Activated B cell treated with CpG ODN at 0.5 μM for 24 hours (primary cell): ENCODE results near the gene TREML4. TPM values are rescaled to one million over a fixed set of nuclear protein-coding genes. Genes with fewer than 3 reads are reported as not detected.

Experiments
- ATAC-seq: fragments of 200-7000 bp; cut with Tn5 transposase; one replicate; pipeline ENCODE4 v1.10.0; 2021; ENCODE audit warnings: low read depth, mild to moderate bottlenecking, moderate library complexity
- CTCF ChIA-PET: fragments of 350-600 bp; sonication (Branson Sonifier 250); formaldehyde crosslinking; loops from one replicate; lab custom pipeline; 2021; ENCODE audit warnings: antibody characterized with exemption; lab: Charles Lee
- POLR2A ChIA-PET: fragments of 350-600 bp; sonication (Branson Sonifier 250); formaldehyde crosslinking; loops from one replicate; lab custom pipeline; 2021; ENCODE audit warnings: antibody characterized with exemption; lab: Charles Lee
- DNase-seq: peaks from one replicate; pipeline ENCODE4 v3.0.0; 2022
- H3K27ac Mint-ChIP-seq: one replicate; pipeline ENCODE4 v1.8.0; 2020; ENCODE audit warnings: mixed read lengths
- H3K27me3 Mint-ChIP-seq: one replicate; pipeline ENCODE4 v1.8.0; 2021; ENCODE audit warnings: mixed read lengths
- H3K36me3 Mint-ChIP-seq: one replicate; pipeline ENCODE4 v1.8.0; 2021; ENCODE audit warnings: low read depth, mixed read lengths
- H3K4me1 Mint-ChIP-seq: one replicate; pipeline ENCODE4 v1.8.0; 2021; ENCODE audit warnings: mixed read lengths
- H3K4me3 Mint-ChIP-seq: one replicate; pipeline ENCODE4 v1.8.0; 2020; ENCODE audit warnings: mild to moderate bottlenecking, mixed read lengths
- H3K9me3 Mint-ChIP-seq: one replicate; pipeline ENCODE4 v1.8.0; 2020; ENCODE audit warnings: mixed read lengths
- intact Hi-C: fragments of 100-400 bp; cut with micrococcal nuclease; formaldehyde crosslinking; loops from one replicate; pipeline ENCODE4 v1.15.1; 2024
- total RNA-seq: library from RNA; stranded (reverse); gene quantifications from 2 replicates; pipeline ENCODE4 v1.2.3, GENCODE V29; 2022
- TF ChIP-seq, protein P1 (sequence below): fragments of 200-600 bp; IDR thresholded peaks from one replicate; pipeline ENCODE4 v1.8.0; 2022; ENCODE audit warnings: antibody characterized with exemption, mild to moderate bottlenecking

Gene TREML4
- total RNA-seq, 1 donor from 2014 or later: not detected

DNA sequence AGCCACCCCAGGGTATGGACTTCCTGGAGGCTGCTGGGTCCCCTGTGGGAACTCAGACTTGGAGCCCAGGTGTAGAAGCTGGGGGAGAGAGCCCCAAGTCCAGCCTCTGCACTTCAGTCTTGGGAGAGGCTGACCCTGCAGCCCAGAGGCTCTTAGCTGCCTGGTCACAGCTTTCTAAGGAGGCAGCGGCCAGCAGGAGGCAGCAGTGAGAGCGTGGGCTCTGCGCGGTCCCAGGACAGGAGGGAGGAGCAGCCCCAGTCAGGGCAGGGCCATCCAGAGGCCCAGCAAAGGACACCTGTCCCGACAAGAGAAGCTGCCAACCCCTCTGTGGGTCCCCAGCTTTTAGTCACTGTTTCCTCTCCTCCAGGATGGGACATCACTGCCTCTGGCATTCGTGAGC, 36.6 kb upstream of the TREML4 start:
- Mint-ChIP-seq H3K4me3 (no peak overlapping the region), H3K27me3 (no peaks in the 10 kb centered on the region), H3K36me3 (peaks cover 54% of the 10 kb centered on the region), H3K4me1 (peaks cover 64% of the 10 kb centered on the region), H3K27ac (peak overlapping the region; percentile 41), H3K9me3 (peaks cover 7% of the 10 kb centered on the region)
- TF ChIP-seq, protein P1, sequence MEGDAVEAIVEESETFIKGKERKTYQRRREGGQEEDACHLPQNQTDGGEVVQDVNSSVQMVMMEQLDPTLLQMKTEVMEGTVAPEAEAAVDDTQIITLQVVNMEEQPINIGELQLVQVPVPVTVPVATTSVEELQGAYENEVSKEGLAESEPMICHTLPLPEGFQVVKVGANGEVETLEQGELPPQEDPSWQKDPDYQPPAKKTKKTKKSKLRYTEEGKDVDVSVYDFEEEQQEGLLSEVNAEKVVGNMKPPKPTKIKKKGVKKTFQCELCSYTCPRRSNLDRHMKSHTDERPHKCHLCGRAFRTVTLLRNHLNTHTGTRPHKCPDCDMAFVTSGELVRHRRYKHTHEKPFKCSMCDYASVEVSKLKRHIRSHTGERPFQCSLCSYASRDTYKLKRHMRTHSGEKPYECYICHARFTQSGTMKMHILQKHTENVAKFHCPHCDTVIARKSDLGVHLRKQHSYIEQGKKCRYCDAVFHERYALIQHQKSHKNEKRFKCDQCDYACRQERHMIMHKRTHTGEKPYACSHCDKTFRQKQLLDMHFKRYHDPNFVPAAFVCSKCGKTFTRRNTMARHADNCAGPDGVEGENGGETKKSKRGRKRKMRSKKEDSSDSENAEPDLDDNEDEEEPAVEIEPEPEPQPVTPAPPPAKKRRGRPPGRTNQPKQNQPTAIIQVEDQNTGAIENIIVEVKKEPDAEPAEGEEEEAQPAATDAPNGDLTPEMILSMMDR: no peak
- POLR2A ChIA-PET: interaction anchor here (0.8 to 1.1 kb wide), 2 partner anchors 9 to 10 kb away, joined by 3 read pairs; partner anchors contain the start of gene TREML2
- ATAC-seq (peak; percentile 61), DNase-seq (no peak)
- CTCF ChIA-PET: interaction anchor here (1.0 to 1.7 kb wide), 6 partner anchors 9 to 124 kb away, joined by 3 to 11 read pairs (median 4); partner anchors contain the start of gene TREML2
- intact Hi-C loops: loop anchor here (1.0 kb wide), 1 partner anchor 127 kb away; no protein-coding TSS in a partner anchor

- intact Hi-C loops: no loop called here
- Mint-ChIP-seq H3K36me3 (peaks cover 70% of the 10 kb centered on the region), H3K9me3 (peaks cover 7% of the 10 kb centered on the region), H3K27me3 (no peaks in the 10 kb centered on the region), H3K27ac (peak overlapping the region; percentile 47), H3K4me1 (peaks cover 70% of the 10 kb centered on the region), H3K4me3 (no peak overlapping the region)
- ChIA-PET POLR2A (no interaction called here), CTCF (no interaction called here)
- TF ChIP-seq, protein P1: no peak
- DNase-seq (no peak), ATAC-seq (no peak)
Measured at GRCh38 chr6:41193171-41193734, 34.9 kb upstream of the TREML4 start.

DNA sequence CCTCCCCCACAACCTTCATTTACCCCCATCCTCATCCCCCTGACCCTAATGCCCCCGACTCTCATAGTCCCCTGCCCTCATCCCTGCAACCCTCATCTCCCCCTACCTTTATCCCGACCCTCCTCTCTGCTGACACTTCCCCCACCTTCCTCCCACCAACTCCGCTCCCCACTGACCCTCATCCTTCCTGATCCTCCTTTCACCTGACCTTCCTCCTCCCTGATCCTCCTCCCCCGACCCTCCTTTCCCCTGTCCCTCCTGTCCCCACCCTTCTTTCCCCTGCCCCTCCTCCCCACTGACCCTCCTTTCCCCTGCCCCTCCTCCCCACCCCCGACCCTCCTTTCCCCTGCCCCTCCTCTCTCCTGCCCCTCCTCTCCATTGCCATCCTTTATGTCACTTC, 34.3 kb upstream of the TREML4 start:
- ChIA-PET POLR2A (no interaction called here), CTCF (no interaction called here)
- Mint-ChIP-seq H3K4me1 (peaks cover 70% of the 10 kb centered on the region), H3K36me3 (peaks cover 71% of the 10 kb centered on the region), H3K9me3 (peaks cover 7% of the 10 kb centered on the region), H3K27ac (peak overlapping the region; percentile 76), H3K4me3 (no peak overlapping the region), H3K27me3 (no peaks in the 10 kb centered on the region)
- DNase-seq: no peak
- intact Hi-C loops: no loop called here
- no peak for ATAC-seq
- TF ChIP-seq, protein P1: no peak

GRCh38 chr6:41194386-41194785, 33.8 kb upstream of the TREML4 start:
- ChIA-PET CTCF (no interaction called here), POLR2A (interaction anchor here (0.8 kb wide), 1 partner anchor 13 kb away, joined by 4 read pairs; no protein-coding TSS in a partner anchor)
- no peak overlapping the region for H3K4me3 Mint-ChIP-seq
- peaks cover 6% of the 10 kb centered on the region for H3K9me3 Mint-ChIP-seq
- H3K27ac Mint-ChIP-seq: peak overlapping the region; percentile 76
- intact Hi-C loops: no loop called here
- H3K4me1 Mint-ChIP-seq: peaks cover 71% of the 10 kb centered on the region
- DNase-seq (no peak), ATAC-seq (no peak)
- no peaks in the 10 kb centered on the region for H3K27me3 Mint-ChIP-seq
- TF ChIP-seq, protein P1: no peak
- H3K36me3 Mint-ChIP-seq: peaks cover 71% of the 10 kb centered on the region

DNA sequence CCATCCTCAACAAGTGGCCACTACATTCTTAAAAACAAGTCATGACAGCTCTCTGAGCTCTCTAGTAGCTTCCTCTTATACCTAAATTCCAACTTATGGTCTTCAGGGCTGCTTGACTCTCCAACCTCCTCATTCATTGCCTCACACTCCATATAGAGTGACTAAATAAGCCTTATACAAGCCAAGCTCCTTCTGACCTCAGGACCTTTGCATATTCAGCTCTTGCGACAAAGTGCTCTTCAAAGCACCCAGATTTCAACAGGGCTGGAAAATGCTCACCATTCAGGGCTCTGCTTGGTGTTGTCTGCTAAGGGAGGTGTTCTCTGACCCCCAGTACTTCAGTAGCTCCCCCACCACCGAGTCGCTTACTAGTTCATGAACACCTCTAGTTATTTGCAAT, 30.9 kb upstream of the TREML4 start:
- peak overlapping the region; percentile 65 for H3K27ac Mint-ChIP-seq
- TF ChIP-seq, protein P1: no peak
- intact Hi-C loops: no loop called here
- H3K9me3 Mint-ChIP-seq: no peaks in the 10 kb centered on the region
- no peaks in the 10 kb centered on the region for H3K27me3 Mint-ChIP-seq
- ChIA-PET CTCF (interaction anchor here (2.2 kb wide), 1 partner anchor 15 kb away, joined by 5 read pairs; no protein-coding TSS in a partner anchor), POLR2A (interaction anchor here (0.8 to 1.3 kb wide), 2 partner anchors 15 to 308 kb away, joined by 3 to 7 read pairs; no protein-coding TSS in a partner anchor)
- H3K36me3 Mint-ChIP-seq: peaks cover 55% of the 10 kb centered on the region
- no peak overlapping the region for H3K4me3 Mint-ChIP-seq
- H3K4me1 Mint-ChIP-seq: peaks cover 95% of the 10 kb centered on the region
- DNase-seq: no peak
- no peak for ATAC-seq
